HepG2 (cell line): ENCODE measurements around the gene CCDC142. TPM values are rescaled to one million over a fixed set of nuclear protein-coding genes. Genes with fewer than 3 reads are reported as not detected.

Source experiments
- BRF2 ChIP-seq: sonication (generic); formaldehyde crosslinking; IDR thresholded peaks from 2 replicates; pipeline ENCODE4 v1.8.1; 2022; ENCODE audit warnings: mild to moderate bottlenecking, missing genetic modification reagents
- CCDC6 ChIP-seq: sonication (generic); formaldehyde crosslinking; IDR thresholded peaks from 2 replicates; pipeline ENCODE4 v1.8.1; 2022; ENCODE audit warnings: mild to moderate bottlenecking, missing genetic modification reagents, moderate library complexity
- CEBPG ChIP-seq: IDR thresholded peaks from 2 replicates; pipeline ENCODE4 v1.6.1; 2016
- ETV5 ChIP-seq: IDR thresholded peaks from 2 replicates; pipeline ENCODE4 v1.6.1; 2018; ENCODE audit warnings: missing biosample characterization, missing genetic modification reagents, inconsistent platforms, borderline replicate concordance
- FOSL2 ChIP-seq: sonication (generic); formaldehyde crosslinking; IDR thresholded peaks from 2 replicates; pipeline ENCODE4 v1.4.0; 2020; ENCODE audit warnings: missing genetic modification reagents
- HNF4A ChIP-seq: sonication (generic); formaldehyde crosslinking; IDR thresholded peaks from 2 replicates; pipeline ENCODE4 v1.4.0; 2020; ENCODE audit warnings: missing genetic modification reagents
- PTBP1 ChIP-seq: fragments of 200-400 bp; formaldehyde crosslinking; IDR thresholded peaks from 2 replicates; pipeline ENCODE4 v1.6.1; 2018; ENCODE audit warnings: low read length, low read depth; ENCODE audit not compliant: poor library complexity, severe bottlenecking
- RBM22 ChIP-seq: fragments of 200-400 bp; formaldehyde crosslinking; optimal IDR thresholded peaks from 2 replicates; pipeline ENCODE3; 2017; ENCODE audit warnings: mild to moderate bottlenecking, low read length, moderate library complexity
- SIX1 ChIP-seq: sonication (generic); formaldehyde crosslinking; IDR thresholded peaks from 2 replicates; pipeline ENCODE4 v1.4.0; 2020; ENCODE audit warnings: missing genetic modification reagents, borderline replicate concordance
- TARDBP ChIP-seq: sonication (generic); formaldehyde crosslinking; IDR thresholded peaks from 2 replicates; pipeline ENCODE4 v1.8.0; 2022; ENCODE audit warnings: mild to moderate bottlenecking, missing genetic modification reagents
- ZNF512B ChIP-seq: sonication (generic); formaldehyde crosslinking; IDR thresholded peaks from 2 replicates; pipeline ENCODE4 v1.5.1; 2020; ENCODE audit warnings: missing genetic modification reagents, mild to moderate bottlenecking, borderline replicate concordance
- ZNF652 ChIP-seq: IDR thresholded peaks from 2 replicates; pipeline ENCODE4 v1.6.1; 2016; ENCODE audit warnings: low read depth, borderline replicate concordance
- ZNF770 ChIP-seq: sonication (generic); formaldehyde crosslinking; IDR thresholded peaks from 2 replicates; pipeline ENCODE4 v1.5.0; 2020; ENCODE audit warnings: mild to moderate bottlenecking, missing genetic modification reagents
- ZNF780A ChIP-seq: sonication (generic); formaldehyde crosslinking; IDR thresholded peaks from 2 replicates; pipeline ENCODE4 v1.8.0; 2022; ENCODE audit warnings: mild to moderate bottlenecking, missing genetic modification reagents, moderate library complexity
- polyA plus RNA-seq, 8 experiments: library from polyadenylated mRNA; depleted of rRNA in 3 of 8; stranded (reverse) in 7 of 8; unstranded in 1 of 8; fragments of >200 nt; fragmentation: Illumina TruSeq in 4 of 8; extraction: Trizol in 4 of 8; gene quantifications; 2 replicates each; pipeline versions ENCODE4 v1.2.1 to v1.2.3, GENCODE V29; 2011 to 2016; ENCODE audit warnings: low read depth in 4 of 8, missing spikeins in 1 of 8, mixed read lengths in 1 of 8; ENCODE audit not compliant: insufficient read depth in 1 of 8
- total RNA-seq, 5 experiments: library from RNA; depleted of rRNA; stranded (reverse); fragments of >200 nt; fragmentation: Illumina TruSeq; extraction: Trizol; gene quantifications; 2 replicates each; pipeline ENCODE4 v1.2.3, GENCODE V29; 2016; ENCODE audit warnings: low read depth in 1 of 5
- TF ChIP-seq, protein P1 (sequence below): sonication (generic); formaldehyde crosslinking; IDR thresholded peaks from 2 replicates; pipeline ENCODE4 v1.4.0; 2020; ENCODE audit warnings: missing genetic modification reagents
- TF ChIP-seq, protein P2 (sequence below): sonication (generic); formaldehyde crosslinking; IDR thresholded peaks from 2 replicates; pipeline ENCODE4 v1.4.0; 2020; ENCODE audit warnings: missing genetic modification reagents, borderline replicate concordance

Gene CCDC142
- total and polyA plus RNA-seq, 2 of the 13 experiments (the other 11 are each of a cell fraction or from before 2014, with no cell fraction given), result 14.7 to 30.4 TPM

- TF ChIP-seq, protein P1, sequence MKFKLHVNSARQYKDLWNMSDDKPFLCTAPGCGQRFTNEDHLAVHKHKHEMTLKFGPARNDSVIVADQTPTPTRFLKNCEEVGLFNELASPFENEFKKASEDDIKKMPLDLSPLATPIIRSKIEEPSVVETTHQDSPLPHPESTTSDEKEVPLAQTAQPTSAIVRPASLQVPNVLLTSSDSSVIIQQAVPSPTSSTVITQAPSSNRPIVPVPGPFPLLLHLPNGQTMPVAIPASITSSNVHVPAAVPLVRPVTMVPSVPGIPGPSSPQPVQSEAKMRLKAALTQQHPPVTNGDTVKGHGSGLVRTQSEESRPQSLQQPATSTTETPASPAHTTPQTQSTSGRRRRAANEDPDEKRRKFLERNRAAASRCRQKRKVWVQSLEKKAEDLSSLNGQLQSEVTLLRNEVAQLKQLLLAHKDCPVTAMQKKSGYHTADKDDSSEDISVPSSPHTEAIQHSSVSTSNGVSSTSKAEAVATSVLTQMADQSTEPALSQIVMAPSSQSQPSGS (CRISPR knock-in tag), result 0 out of 2 replicates have a peak, but pooled peaks have one; percentile 78
- peak; percentile 51 for TF ChIP-seq CCDC6 (CRISPR knock-in tag)
- TF ChIP-seq, protein P2, sequence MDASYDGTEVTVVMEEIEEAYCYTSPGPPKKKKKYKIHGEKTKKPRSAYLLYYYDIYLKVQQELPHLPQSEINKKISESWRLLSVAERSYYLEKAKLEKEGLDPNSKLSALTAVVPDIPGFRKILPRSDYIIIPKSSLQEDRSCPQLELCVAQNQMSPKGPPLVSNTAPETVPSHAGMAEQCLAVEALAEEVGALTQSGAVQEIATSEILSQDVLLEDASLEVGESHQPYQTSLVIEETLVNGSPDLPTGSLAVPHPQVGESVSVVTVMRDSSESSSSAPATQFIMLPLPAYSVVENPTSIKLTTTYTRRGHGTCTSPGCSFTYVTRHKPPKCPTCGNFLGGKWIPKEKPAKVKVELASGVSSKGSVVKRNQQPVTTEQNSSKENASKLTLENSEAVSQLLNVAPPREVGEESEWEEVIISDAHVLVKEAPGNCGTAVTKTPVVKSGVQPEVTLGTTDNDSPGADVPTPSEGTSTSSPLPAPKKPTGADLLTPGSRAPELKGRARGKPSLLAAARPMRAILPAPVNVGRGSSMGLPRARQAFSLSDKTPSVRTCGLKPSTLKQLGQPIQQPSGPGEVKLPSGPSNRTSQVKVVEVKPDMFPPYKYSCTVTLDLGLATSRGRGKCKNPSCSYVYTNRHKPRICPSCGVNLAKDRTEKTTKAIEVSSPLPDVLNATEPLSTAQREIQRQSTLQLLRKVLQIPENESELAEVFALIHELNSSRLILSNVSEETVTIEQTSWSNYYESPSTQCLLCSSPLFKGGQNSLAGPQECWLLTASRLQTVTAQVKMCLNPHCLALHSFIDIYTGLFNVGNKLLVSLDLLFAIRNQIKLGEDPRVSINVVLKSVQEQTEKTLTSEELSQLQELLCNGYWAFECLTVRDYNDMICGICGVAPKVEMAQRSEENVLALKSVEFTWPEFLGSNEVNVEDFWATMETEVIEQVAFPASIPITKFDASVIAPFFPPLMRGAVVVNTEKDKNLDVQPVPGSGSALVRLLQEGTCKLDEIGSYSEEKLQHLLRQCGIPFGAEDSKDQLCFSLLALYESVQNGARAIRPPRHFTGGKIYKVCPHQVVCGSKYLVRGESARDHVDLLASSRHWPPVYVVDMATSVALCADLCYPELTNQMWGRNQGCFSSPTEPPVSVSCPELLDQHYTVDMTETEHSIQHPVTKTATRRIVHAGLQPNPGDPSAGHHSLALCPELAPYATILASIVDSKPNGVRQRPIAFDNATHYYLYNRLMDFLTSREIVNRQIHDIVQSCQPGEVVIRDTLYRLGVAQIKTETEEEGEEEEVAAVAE, result 0 out of 2 replicates have a peak, but pooled peaks have one; percentile 47
- no peak for TF ChIP-seq RBM22
- TF ChIP-seq ZNF780A (CRISPR knock-in tag), result 0 out of 2 replicates have a peak, but pooled peaks have one; percentile 57
- TF ChIP-seq ETV5 (CRISPR knock-in tag), result peak; percentile 34; the same call in 1 of the 2 replicates
- peak; percentile 57; the same call in 1 of the 2 replicates for TF ChIP-seq ZNF652
- peak; percentile 95 for TF ChIP-seq HNF4A (CRISPR knock-in tag)
- no peak for TF ChIP-seq PTBP1
- peak; percentile 89 for TF ChIP-seq BRF2 (CRISPR knock-in tag)
- 0 out of 2 replicates have a peak, but pooled peaks have one; percentile 55 for TF ChIP-seq ZNF512B (CRISPR knock-in tag)
- peak; percentile 57; the same call in 1 of the 2 replicates for TF ChIP-seq SIX1 (CRISPR knock-in tag)
- TF ChIP-seq FOSL2, result peak; percentile 41; the same call in 1 of the 2 replicates
- peak; percentile 95 for TF ChIP-seq CEBPG (CRISPR knock-in tag)
- TF ChIP-seq ZNF770, result peak; percentile 88; the same call in 1 of the 2 replicates
- TF ChIP-seq TARDBP (CRISPR knock-in tag), result peak; percentile 94
Measured at GRCh38 chr2:74488643-74489481, 6.1 kb upstream of the CCDC142 start (continued).
